HEK293 (cell line): ENCODE data around the gene TES.

Experiments used
- CTCF ChIA-PET: fragments of 350-600 bp; formaldehyde crosslinking; extraction: SDS; loops from one replicate; lab custom pipeline; 2021; ENCODE audit warnings: antibody characterized with exemption; lab: Yijun Ruan, JAX
- POLR2A ChIA-PET: fragments of 300-600 bp; formaldehyde crosslinking; extraction: SDS; loops from one replicate; lab custom pipeline; 2020; ENCODE audit warnings: antibody characterized with exemption, inconsistent platforms; lab: Yijun Ruan, JAX
- H3K27ac ChIP-seq: fragments of 200-500 bp; sonication (Bioruptor generic); 2 replicates; pipeline ENCODE4 v1.5.1; 2014; ENCODE audit warnings: low read depth, low read length, control low read depth, inconsistent platforms; ENCODE audit errors: extremely low read depth
- H3K36me3 ChIP-seq, 2 experiments: fragments of 200-500 bp in 1 of 2; sonication (Bioruptor generic) in 1 of 2; 1 replicate in 1 of 2; 2 replicates in 1 of 2; pipeline ENCODE4 v1.5.1; 2014 to 2017; ENCODE audit warnings: inconsistent platforms in 2 of 2, low read length in 2 of 2; ENCODE audit not compliant: control insufficient read depth in 2 of 2, insufficient read depth in 1 of 2
- H3K4me1 ChIP-seq: fragments of 200-500 bp; sonication (Bioruptor generic); 2 replicates; pipeline ENCODE4 v1.5.1; 2014; ENCODE audit warnings: mild to moderate bottlenecking, low read length, inconsistent platforms; ENCODE audit not compliant: control insufficient read depth, insufficient read depth
- H3K4me3 ChIP-seq: 2 replicates; pipeline ENCODE4 v1.5.1; 2011; ENCODE audit warnings: low read depth, mild to moderate bottlenecking, control low read depth, low read length, moderate library complexity
- H3K9me3 ChIP-seq: fragments of 200-500 bp; sonication (Bioruptor generic); 2 replicates; pipeline ENCODE4 v1.5.1; 2014; ENCODE audit warnings: low read depth, low read length, inconsistent platforms; ENCODE audit not compliant: control insufficient read depth, insufficient read depth
- OSR2 ChIP-seq: fragments of 450-650 bp; formaldehyde crosslinking; IDR thresholded peaks from 2 replicates; pipeline ENCODE4 v1.5.1; 2016; ENCODE audit warnings: missing biosample characterization, missing genetic modification characterization
- PRDM1 ChIP-seq: fragments of 450-650 bp; formaldehyde crosslinking; IDR thresholded peaks from 2 replicates; pipeline ENCODE4; 2016; ENCODE audit warnings: missing biosample characterization, missing genetic modification characterization
- PRDM10 ChIP-seq: fragments of 450-650 bp; formaldehyde crosslinking; IDR thresholded peaks from 2 replicates; pipeline ENCODE4 v1.5.1; 2016; ENCODE audit warnings: missing biosample characterization, missing genetic modification characterization
- ZBTB17 ChIP-seq: fragments of 450-650 bp; formaldehyde crosslinking; IDR thresholded peaks from 2 replicates; pipeline ENCODE4 v1.5.1; 2016; ENCODE audit warnings: missing biosample characterization, missing genetic modification characterization
- ZBTB20 ChIP-seq: fragments of 450-650 bp; formaldehyde crosslinking; IDR thresholded peaks from 2 replicates; pipeline ENCODE4 v1.5.1; 2016; ENCODE audit warnings: missing biosample characterization, missing genetic modification characterization
- ZBTB8A ChIP-seq: fragments of 450-650 bp; formaldehyde crosslinking; IDR thresholded peaks from 2 replicates; pipeline ENCODE4 v1.5.1; 2016; ENCODE audit warnings: missing biosample characterization, missing genetic modification characterization
- ZNF174 ChIP-seq: fragments of 450-650 bp; formaldehyde crosslinking; IDR thresholded peaks from 2 replicates; pipeline ENCODE4 v1.5.0; 2017; ENCODE audit warnings: missing biosample characterization, mild to moderate bottlenecking, missing genetic modification characterization
- ZNF366 ChIP-seq: fragments of 450-650 bp; formaldehyde crosslinking; conservative IDR thresholded peaks from 2 replicates; pipeline ENCODE4 v1.5.1; 2016; ENCODE audit warnings: missing biosample characterization, missing genetic modification characterization
- ZNF600 ChIP-seq: fragments of 450-650 bp; formaldehyde crosslinking; IDR thresholded peaks from 2 replicates; pipeline ENCODE4 v1.5.1; 2016; ENCODE audit warnings: missing biosample characterization, missing genetic modification characterization
- ZNF707 ChIP-seq: fragments of 450-650 bp; formaldehyde crosslinking; IDR thresholded peaks from 2 replicates; pipeline ENCODE4 v1.5.1; 2016; ENCODE audit warnings: missing biosample characterization, missing genetic modification characterization
- ZSCAN18 ChIP-seq: fragments of 450-650 bp; formaldehyde crosslinking; IDR thresholded peaks from 2 replicates; pipeline ENCODE4 v1.5.1; 2016; ENCODE audit warnings: missing biosample characterization, missing genetic modification characterization
- ZXDB ChIP-seq: fragments of 450-650 bp; formaldehyde crosslinking; IDR thresholded peaks from 2 replicates; pipeline ENCODE4 v1.5.1; 2016; ENCODE audit warnings: missing biosample characterization, missing genetic modification characterization
- TF ChIP-seq, protein P1 (sequence below): fragments of 450-650 bp; formaldehyde crosslinking; IDR thresholded peaks from 2 replicates; pipeline ENCODE4 v1.5.1; 2017; ENCODE audit warnings: missing biosample characterization, missing genetic modification characterization
- TF ChIP-seq, protein P2 (sequence below): fragments of 450-650 bp; formaldehyde crosslinking; IDR thresholded peaks from 2 replicates; pipeline ENCODE4 v1.5.1; 2016; ENCODE audit warnings: missing biosample characterization, missing genetic modification characterization
- TF ChIP-seq, protein P3 (sequence below): fragments of 450-650 bp; formaldehyde crosslinking; IDR thresholded peaks from 2 replicates; pipeline ENCODE4 v1.5.1; 2017; ENCODE audit warnings: missing biosample characterization, missing genetic modification characterization

Gene TES

DNA sequence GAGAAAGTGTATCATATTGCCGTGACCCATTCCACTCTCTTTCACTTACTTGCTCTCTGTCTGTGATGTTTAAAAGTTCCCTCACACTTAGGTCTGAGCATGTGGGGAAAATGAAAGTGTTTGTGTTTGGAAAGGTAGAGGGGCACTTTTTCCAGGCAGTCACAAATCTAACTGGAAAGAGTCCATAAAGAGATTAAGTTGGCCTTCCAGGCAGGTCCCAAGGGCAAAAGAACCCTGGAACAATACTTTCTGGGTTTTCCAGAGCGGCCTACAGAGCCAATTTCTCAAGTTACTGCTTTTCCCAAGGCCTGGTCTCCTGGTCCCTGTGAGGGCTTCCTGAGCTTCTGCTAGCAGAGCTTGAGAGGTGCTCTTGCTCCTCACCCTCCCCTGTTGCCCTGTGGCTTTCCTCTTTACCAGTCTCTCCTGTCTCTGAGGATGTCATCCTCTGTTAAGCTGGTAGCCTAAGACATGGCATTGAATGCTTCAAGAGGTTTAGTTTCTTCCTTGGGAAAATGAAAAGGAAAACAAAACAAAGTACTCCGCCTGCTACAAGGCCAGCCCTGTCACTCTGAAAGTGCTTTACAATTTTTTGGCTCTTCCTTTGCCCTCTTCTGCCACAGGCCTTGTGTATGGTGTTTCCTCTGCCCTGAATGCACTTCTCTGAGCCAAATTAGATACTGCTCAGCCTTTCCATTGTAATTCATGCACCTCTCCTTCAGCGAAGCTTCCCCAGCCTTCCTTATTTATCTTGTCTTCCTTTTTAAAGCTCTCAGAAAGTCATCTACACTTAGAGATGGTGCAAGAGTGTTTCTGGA, 20.1 kb downstream of the TES start:
- Histone ChIP-seq H3K4me3 (no peak overlapping the region), H3K4me1 (peaks cover 45% of the 10 kb centered on the region), H3K27ac (peak overlapping the region; percentile 3; the same call in 1 of the 2 replicates), H3K36me3 (no peaks in the 10 kb centered on the region), H3K9me3 (no peaks in the 10 kb centered on the region)
- TF ChIP-seq ZBTB8A (tag by site-specific recombination) (0 out of 2 replicates have a peak, but pooled peaks have one; percentile 15), ZBTB17 (0 out of 2 replicates have a peak, but pooled peaks have one; percentile 20), ZSCAN18 (tag by site-specific recombination) (no peak), ZNF707 (no peak), OSR2 (tag by site-specific recombination) (peak; percentile 35; the same call in 1 of the 2 replicates), ZBTB20 (peak; percentile 46; the same call in 1 of the 2 replicates), PRDM1 (tag by site-specific recombination) (peak; percentile 96), ZNF600 (tag by site-specific recombination) (peak; percentile 80), ZNF366 (0 out of 2 replicates have a peak, but pooled peaks have one; percentile 32), ZXDB (tag by site-specific recombination) (0 out of 2 replicates have a peak, but pooled peaks have one; percentile 16), PRDM10 (tag by site-specific recombination) (0 out of 2 replicates have a peak, but pooled peaks have one; percentile 17), ZNF174 (tag by site-specific recombination) (no peak)
- TF ChIP-seq, protein P1, sequence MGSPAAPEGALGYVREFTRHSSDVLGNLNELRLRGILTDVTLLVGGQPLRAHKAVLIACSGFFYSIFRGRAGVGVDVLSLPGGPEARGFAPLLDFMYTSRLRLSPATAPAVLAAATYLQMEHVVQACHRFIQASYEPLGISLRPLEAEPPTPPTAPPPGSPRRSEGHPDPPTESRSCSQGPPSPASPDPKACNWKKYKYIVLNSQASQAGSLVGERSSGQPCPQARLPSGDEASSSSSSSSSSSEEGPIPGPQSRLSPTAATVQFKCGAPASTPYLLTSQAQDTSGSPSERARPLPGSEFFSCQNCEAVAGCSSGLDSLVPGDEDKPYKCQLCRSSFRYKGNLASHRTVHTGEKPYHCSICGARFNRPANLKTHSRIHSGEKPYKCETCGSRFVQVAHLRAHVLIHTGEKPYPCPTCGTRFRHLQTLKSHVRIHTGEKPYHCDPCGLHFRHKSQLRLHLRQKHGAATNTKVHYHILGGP, result no peak
- TF ChIP-seq, protein P2, sequence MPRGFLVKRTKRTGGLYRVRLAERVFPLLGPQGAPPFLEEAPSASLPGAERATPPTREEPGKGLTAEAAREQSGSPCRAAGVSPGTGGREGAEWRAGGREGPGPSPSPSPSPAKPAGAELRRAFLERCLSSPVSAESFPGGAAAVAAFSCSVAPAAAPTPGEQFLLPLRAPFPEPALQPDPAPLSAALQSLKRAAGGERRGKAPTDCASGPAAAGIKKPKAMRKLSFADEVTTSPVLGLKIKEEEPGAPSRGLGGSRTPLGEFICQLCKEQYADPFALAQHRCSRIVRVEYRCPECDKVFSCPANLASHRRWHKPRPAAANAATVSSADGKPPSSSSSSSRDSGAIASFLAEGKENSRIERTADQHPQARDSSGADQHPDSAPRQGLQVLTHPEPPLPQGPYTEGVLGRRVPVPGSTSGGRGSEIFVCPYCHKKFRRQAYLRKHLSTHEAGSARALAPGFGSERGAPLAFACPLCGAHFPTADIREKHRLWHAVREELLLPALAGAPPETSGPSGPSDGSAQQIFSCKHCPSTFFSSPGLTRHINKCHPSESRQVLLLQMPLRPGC (tag by site-specific recombination), result 0 out of 2 replicates have a peak, but pooled peaks have one; percentile 24
- TF ChIP-seq, protein P3, sequence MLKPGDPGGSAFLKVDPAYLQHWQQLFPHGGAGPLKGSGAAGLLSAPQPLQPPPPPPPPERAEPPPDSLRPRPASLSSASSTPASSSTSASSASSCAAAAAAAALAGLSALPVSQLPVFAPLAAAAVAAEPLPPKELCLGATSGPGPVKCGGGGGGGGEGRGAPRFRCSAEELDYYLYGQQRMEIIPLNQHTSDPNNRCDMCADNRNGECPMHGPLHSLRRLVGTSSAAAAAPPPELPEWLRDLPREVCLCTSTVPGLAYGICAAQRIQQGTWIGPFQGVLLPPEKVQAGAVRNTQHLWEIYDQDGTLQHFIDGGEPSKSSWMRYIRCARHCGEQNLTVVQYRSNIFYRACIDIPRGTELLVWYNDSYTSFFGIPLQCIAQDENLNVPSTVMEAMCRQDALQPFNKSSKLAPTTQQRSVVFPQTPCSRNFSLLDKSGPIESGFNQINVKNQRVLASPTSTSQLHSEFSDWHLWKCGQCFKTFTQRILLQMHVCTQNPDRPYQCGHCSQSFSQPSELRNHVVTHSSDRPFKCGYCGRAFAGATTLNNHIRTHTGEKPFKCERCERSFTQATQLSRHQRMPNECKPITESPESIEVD (tag by site-specific recombination), result peak; percentile 63; the same call in 1 of the 2 replicates
- POLR2A ChIA-PET, result interaction anchor here (1.9 kb wide), 1 partner anchor 13 kb away, joined by 8 read pairs; no protein-coding TSS in a partner anchor
- CTCF ChIA-PET, result interaction anchor here (0.6 to 3.6 kb wide), 11 partner anchors 10 to 1169 kb away, joined by 3 to 23 read pairs (median 3); no protein-coding TSS in a partner anchor
